HepG2 (cell line): ENCODE measurements around the gene IGF2BP1. TPM values are rescaled to one million over a fixed set of nuclear protein-coding genes. Genes with fewer than 3 reads are reported as not detected.
A peak's percentile ranks its signal among the peaks of the same experiment; 100 is the strongest.

Experiments
- ASH2L ChIP-seq: fragments of 300-600, 200-600 bp; sonication (generic); IDR thresholded peaks from 2 replicates; pipeline ENCODE4 v1.7.0; 2017; ENCODE audit warnings: low read depth, mild to moderate bottlenecking, moderate library complexity, mixed read lengths, low read length; ENCODE audit not compliant: insufficient read length
- CBX2 ChIP-seq, 2 experiments: fragments of 200-600 bp in 1 of 2; sonication (generic); formaldehyde crosslinking in 1 of 2; IDR thresholded peaks; 2 replicates each; pipeline versions ENCODE4 v1.7.0 to v1.8.1; 2018 to 2022; ENCODE audit warnings: low read depth in 2 of 2, low read length in 1 of 2, mild to moderate bottlenecking in 1 of 2, missing genetic modification reagents in 1 of 2
- CHD2 ChIP-seq: IDR thresholded peaks from 2 replicates; pipeline ENCODE4 v1.6.1; 2011; ENCODE audit warnings: low read depth, low read length, improper control_type of control experiment
- ELF3 ChIP-seq: IDR thresholded peaks from 2 replicates; pipeline ENCODE4 v1.6.1; 2016; ENCODE audit warnings: missing genetic modification reagents, missing compliant biosample characterization
- GMEB1 ChIP-seq: sonication (generic); formaldehyde crosslinking; IDR thresholded peaks from 2 replicates; pipeline ENCODE4 v1.5.1; 2020; ENCODE audit warnings: missing genetic modification reagents, mild to moderate bottlenecking, borderline replicate concordance
- HIVEP1 ChIP-seq: sonication (generic); formaldehyde crosslinking; IDR thresholded peaks from 2 replicates; pipeline ENCODE4 v1.4.0; 2020; ENCODE audit warnings: mild to moderate bottlenecking, missing genetic modification reagents
- HNRNPL ChIP-seq: fragments of 200-400 bp; formaldehyde crosslinking; IDR thresholded peaks from 2 replicates; pipeline ENCODE4 v1.6.1; 2017; ENCODE audit warnings: mild to moderate bottlenecking, low read depth, low read length
- NBN ChIP-seq: fragments of 450-650 bp; conservative IDR thresholded peaks from 2 replicates; pipeline ENCODE4 v1.6.1; 2017
- TBP ChIP-seq: sonication (generic); formaldehyde crosslinking; IDR thresholded peaks from 2 replicates; pipeline ENCODE4 v1.5.0; 2020; ENCODE audit warnings: missing genetic modification reagents
- TP53 ChIP-seq: sonication (generic); formaldehyde crosslinking; conservative IDR thresholded peaks from 2 replicates; pipeline ENCODE4 v1.4.0; 2020; ENCODE audit warnings: missing genetic modification reagents
- ZNF207 ChIP-seq: fragments of 450-650 bp; IDR thresholded peaks from 2 replicates; pipeline ENCODE4 v1.6.1; 2016; ENCODE audit warnings: antibody characterized with exemption, borderline replicate concordance
- ZNF879 ChIP-seq: sonication (generic); formaldehyde crosslinking; IDR thresholded peaks from 2 replicates; pipeline ENCODE4 v1.8.1; 2023; ENCODE audit warnings: missing genetic modification reagents
- polyA plus RNA-seq, 8 experiments: library from polyadenylated mRNA; depleted of rRNA in 3 of 8; stranded (reverse) in 7 of 8; unstranded in 1 of 8; fragments of >200 nt; fragmentation: Illumina TruSeq in 4 of 8; extraction: Trizol in 4 of 8; gene quantifications; 2 replicates each; pipeline versions ENCODE4 v1.2.1 to v1.2.3, GENCODE V29; 2011 to 2016; ENCODE audit warnings: low read depth in 4 of 8, missing spikeins in 1 of 8, mixed read lengths in 1 of 8; ENCODE audit not compliant: insufficient read depth in 1 of 8
- total RNA-seq, 5 experiments: library from RNA; depleted of rRNA; stranded (reverse); fragments of >200 nt; fragmentation: Illumina TruSeq; extraction: Trizol; gene quantifications; 2 replicates each; pipeline ENCODE4 v1.2.3, GENCODE V29; 2016; ENCODE audit warnings: low read depth in 1 of 5
- TF ChIP-seq, protein P1 (sequence below): IDR thresholded peaks from 2 replicates; pipeline ENCODE4 v1.6.1; 2016; ENCODE audit warnings: mild to moderate bottlenecking
- TF ChIP-seq, protein P2 (sequence below): sonication (generic); formaldehyde crosslinking; IDR thresholded peaks from 2 replicates; pipeline ENCODE4 v1.8.1; 2023; ENCODE audit warnings: missing genetic modification reagents, inconsistent platforms, borderline replicate concordance
- TF ChIP-seq, protein P3 (sequence below): IDR thresholded peaks from 2 replicates; pipeline ENCODE4 v1.6.1; 2012; ENCODE audit warnings: inconsistent platforms
- TF ChIP-seq, protein P4 (sequence below): IDR thresholded peaks from 2 replicates; pipeline ENCODE4 v1.4.0; 2020; ENCODE audit warnings: mild to moderate bottlenecking, missing genetic modification reagents
- TF ChIP-seq, protein P5 (sequence below): sonication (generic); formaldehyde crosslinking; IDR thresholded peaks from 2 replicates; pipeline ENCODE4 v1.8.0; 2022; ENCODE audit warnings: missing genetic modification reagents, mild to moderate bottlenecking, inconsistent platforms, borderline replicate concordance

Gene IGF2BP1
- total and polyA plus RNA-seq, 2 of the 13 experiments (the other 11 are each of a cell fraction or from before 2014, with no cell fraction given) = 29.7 to 75.1 TPM

- TF ChIP-seq, protein P1, sequence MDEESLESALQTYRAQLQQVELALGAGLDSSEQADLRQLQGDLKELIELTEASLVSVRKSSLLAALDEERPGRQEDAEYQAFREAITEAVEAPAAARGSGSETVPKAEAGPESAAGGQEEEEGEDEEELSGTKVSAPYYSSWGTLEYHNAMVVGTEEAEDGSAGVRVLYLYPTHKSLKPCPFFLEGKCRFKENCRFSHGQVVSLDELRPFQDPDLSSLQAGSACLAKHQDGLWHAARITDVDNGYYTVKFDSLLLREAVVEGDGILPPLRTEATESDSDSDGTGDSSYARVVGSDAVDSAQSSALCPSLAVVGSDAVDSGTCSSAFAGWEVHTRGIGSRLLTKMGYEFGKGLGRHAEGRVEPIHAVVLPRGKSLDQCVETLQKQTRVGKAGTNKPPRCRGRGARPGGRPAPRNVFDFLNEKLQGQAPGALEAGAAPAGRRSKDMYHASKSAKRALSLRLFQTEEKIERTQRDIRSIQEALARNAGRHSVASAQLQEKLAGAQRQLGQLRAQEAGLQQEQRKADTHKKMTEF (CRISPR knock-in tag) = 0 out of 2 replicates have a peak, but pooled peaks have one; percentile 39
- TF ChIP-seq CHD2 (peak; percentile 52), ELF3 (CRISPR knock-in tag) (no peak), CBX2 (IDR thresholded peaks at IDR 0.05; ENCODE audit: low read depth, low read length) (no peak), CBX2 (CRISPR knock-in tag; IDR thresholded peaks at IDR 0.05; ENCODE audit: low read depth) (no peak), HIVEP1 (peak; percentile 81), ZNF879 (CRISPR knock-in tag) (no peak), GMEB1 (CRISPR knock-in tag) (no peak), HNRNPL (0 out of 2 replicates have a peak, but pooled peaks have one; percentile 64), ZNF207 (no peak), TBP (no peak), TP53 (CRISPR knock-in tag) (no peak), ASH2L (peak; percentile 83), NBN (no peak)
- TF ChIP-seq, protein P2, sequence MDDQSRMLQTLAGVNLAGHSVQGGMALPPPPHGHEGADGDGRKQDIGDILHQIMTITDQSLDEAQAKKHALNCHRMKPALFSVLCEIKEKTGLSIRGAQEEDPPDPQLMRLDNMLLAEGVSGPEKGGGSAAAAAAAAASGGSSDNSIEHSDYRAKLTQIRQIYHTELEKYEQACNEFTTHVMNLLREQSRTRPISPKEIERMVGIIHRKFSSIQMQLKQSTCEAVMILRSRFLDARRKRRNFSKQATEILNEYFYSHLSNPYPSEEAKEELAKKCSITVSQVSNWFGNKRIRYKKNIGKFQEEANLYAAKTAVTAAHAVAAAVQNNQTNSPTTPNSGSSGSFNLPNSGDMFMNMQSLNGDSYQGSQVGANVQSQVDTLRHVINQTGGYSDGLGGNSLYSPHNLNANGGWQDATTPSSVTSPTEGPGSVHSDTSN (CRISPR knock-in tag) = no peak
- TF ChIP-seq, protein P3, sequence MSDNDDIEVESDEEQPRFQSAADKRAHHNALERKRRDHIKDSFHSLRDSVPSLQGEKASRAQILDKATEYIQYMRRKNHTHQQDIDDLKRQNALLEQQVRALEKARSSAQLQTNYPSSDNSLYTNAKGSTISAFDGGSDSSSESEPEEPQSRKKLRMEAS = peak; percentile 28; the same call in 1 of the 2 replicates
- TF ChIP-seq, protein P4, sequence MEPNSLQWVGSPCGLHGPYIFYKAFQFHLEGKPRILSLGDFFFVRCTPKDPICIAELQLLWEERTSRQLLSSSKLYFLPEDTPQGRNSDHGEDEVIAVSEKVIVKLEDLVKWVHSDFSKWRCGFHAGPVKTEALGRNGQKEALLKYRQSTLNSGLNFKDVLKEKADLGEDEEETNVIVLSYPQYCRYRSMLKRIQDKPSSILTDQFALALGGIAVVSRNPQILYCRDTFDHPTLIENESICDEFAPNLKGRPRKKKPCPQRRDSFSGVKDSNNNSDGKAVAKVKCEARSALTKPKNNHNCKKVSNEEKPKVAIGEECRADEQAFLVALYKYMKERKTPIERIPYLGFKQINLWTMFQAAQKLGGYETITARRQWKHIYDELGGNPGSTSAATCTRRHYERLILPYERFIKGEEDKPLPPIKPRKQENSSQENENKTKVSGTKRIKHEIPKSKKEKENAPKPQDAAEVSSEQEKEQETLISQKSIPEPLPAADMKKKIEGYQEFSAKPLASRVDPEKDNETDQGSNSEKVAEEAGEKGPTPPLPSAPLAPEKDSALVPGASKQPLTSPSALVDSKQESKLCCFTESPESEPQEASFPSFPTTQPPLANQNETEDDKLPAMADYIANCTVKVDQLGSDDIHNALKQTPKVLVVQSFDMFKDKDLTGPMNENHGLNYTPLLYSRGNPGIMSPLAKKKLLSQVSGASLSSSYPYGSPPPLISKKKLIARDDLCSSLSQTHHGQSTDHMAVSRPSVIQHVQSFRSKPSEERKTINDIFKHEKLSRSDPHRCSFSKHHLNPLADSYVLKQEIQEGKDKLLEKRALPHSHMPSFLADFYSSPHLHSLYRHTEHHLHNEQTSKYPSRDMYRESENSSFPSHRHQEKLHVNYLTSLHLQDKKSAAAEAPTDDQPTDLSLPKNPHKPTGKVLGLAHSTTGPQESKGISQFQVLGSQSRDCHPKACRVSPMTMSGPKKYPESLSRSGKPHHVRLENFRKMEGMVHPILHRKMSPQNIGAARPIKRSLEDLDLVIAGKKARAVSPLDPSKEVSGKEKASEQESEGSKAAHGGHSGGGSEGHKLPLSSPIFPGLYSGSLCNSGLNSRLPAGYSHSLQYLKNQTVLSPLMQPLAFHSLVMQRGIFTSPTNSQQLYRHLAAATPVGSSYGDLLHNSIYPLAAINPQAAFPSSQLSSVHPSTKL = peak; percentile 28; the same call in 1 of the 2 replicates
- TF ChIP-seq, protein P5, sequence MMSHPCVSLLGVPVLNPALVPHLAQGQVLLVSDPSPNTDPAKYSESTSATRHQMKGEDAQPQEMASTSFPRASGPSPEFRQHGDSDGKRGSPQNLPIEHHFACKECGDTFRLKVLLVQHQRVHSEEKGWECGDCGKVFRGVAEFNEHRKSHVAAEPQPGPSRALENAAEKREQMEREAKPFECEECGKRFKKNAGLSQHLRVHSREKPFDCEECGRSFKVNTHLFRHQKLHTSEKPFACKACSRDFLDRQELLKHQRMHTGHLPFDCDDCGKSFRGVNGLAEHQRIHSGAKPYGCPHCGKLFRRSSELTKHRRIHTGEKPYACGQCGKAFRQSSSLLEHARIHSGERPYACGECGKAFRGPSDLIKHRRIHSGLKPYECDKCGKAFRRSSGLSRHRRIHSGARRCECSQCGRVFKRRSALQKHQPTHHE (CRISPR knock-in tag) = peak; percentile 77; the same call in 1 of the 2 replicates
Observed at GRCh38 chr17:49013311-49014213, 16.4 kb downstream of the IGF2BP1 start (continued).
